Measurements from ENCODE around the gene PTBP1.

Gene PTBP1

GRCh38 chr19:788983-789700 lies 8.1 kb upstream of the PTBP1 start:
- no peaks in the 10 kb centered on the region for H3K27me3 ChIP-seq (ENCODE audit: control insufficient read depth, insufficient read depth, low read length)
- H3K4me1 ChIP-seq (ENCODE audit: control insufficient read depth, insufficient read depth, low read length) = peaks cover 11% of the 10 kb centered on the region
- H3K36me3 ChIP-seq (ENCODE audit: control insufficient read depth, insufficient read depth, low read length) = no peaks in the 10 kb centered on the region
- H3K27ac ChIP-seq (ENCODE audit: low read length) = no peak overlapping the region
- H3K9me3 ChIP-seq (ENCODE audit: control insufficient read depth, insufficient read depth, low read length) = no peaks in the 10 kb centered on the region
- DNase-seq (ENCODE audit: low read depth, low spot score) = no peak
- no peak overlapping the region for H3K4me3 ChIP-seq (ENCODE audit: low read length)
- WGBS (ENCODE audit: insufficient coverage, insufficient read length) = no CpG with 5 or more reads among the region's 33 CpGs

GRCh38 chr19:789701-790060 lies 7.6 kb upstream of the PTBP1 start:
- no CpG with 5 or more reads among the region's 9 CpGs for WGBS (ENCODE audit: insufficient coverage, insufficient read length)
- Histone ChIP-seq H3K36me3 (ENCODE audit: control insufficient read depth, insufficient read depth, low read length) (no peaks in the 10 kb centered on the region), H3K4me3 (ENCODE audit: low read length) (no peak overlapping the region), H3K9me3 (ENCODE audit: control insufficient read depth, insufficient read depth, low read length) (no peaks in the 10 kb centered on the region), H3K4me1 (ENCODE audit: control insufficient read depth, insufficient read depth, low read length) (peaks cover 11% of the 10 kb centered on the region), H3K27ac (ENCODE audit: low read length) (no peak overlapping the region), H3K27me3 (ENCODE audit: control insufficient read depth, insufficient read depth, low read length) (no peaks in the 10 kb centered on the region)
- DNase-seq (ENCODE audit: low read depth, low spot score) = no peak

DNA sequence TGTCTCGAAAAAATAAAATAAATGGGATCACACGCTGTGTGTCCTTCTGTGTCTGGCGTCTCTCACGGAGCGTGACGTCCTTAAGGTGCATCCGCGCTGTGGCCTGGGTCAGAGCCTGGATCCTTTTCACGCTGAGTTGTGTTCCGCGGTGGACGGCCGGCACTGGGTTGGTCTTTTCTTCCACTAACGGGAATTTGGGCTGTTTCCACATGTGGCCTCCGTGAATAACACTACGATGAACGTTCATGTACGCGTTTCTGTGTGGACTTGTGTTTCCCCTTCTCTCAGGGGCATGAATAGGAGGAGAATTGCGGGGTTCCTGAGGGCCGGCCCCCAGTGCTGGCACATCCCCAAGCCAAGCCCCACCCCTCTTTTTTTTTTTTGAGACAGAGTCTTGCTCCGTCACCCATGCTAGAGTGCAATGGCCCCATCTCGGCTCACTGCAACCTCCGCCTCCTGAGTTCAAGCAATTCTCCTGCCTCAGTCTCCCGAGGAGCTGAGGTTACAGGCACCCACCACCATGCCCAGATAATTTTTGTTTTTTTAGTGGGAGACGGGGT lies 6.2 kb upstream of the PTBP1 start:
- no CpG with 5 or more reads among the region's 26 CpGs for WGBS (ENCODE audit: insufficient coverage, insufficient read length)
- Histone ChIP-seq H3K4me3 (ENCODE audit: low read length) (no peak overlapping the region), H3K4me1 (ENCODE audit: control insufficient read depth, insufficient read depth, low read length) (peaks cover 11% of the 10 kb centered on the region), H3K27me3 (ENCODE audit: control insufficient read depth, insufficient read depth, low read length) (no peaks in the 10 kb centered on the region), H3K27ac (ENCODE audit: low read length) (no peak overlapping the region), H3K9me3 (ENCODE audit: control insufficient read depth, insufficient read depth, low read length) (no peaks in the 10 kb centered on the region), H3K36me3 (ENCODE audit: control insufficient read depth, insufficient read depth, low read length) (no peaks in the 10 kb centered on the region)
- DNase-seq (ENCODE audit: low read depth, low spot score) = no peak

- no CpG with 5 or more reads among the region's 8 CpGs for WGBS (ENCODE audit: insufficient coverage, insufficient read length)
- no peak for DNase-seq (ENCODE audit: low read depth, low spot score)
- H3K4me1 ChIP-seq (ENCODE audit: control insufficient read depth, insufficient read depth, low read length) = peaks cover 11% of the 10 kb centered on the region
- no peak overlapping the region for H3K27ac ChIP-seq (ENCODE audit: low read length)
- no peaks in the 10 kb centered on the region for H3K36me3 ChIP-seq (ENCODE audit: control insufficient read depth, insufficient read depth, low read length)
- no peaks in the 10 kb centered on the region for H3K9me3 ChIP-seq (ENCODE audit: control insufficient read depth, insufficient read depth, low read length)
- H3K4me3 ChIP-seq (ENCODE audit: low read length) = no peak overlapping the region
- H3K27me3 ChIP-seq (ENCODE audit: control insufficient read depth, insufficient read depth, low read length) = no peaks in the 10 kb centered on the region
These were observed 5.5 kb upstream of the PTBP1 start for GRCh38 chr19:791567-792305.

DNA sequence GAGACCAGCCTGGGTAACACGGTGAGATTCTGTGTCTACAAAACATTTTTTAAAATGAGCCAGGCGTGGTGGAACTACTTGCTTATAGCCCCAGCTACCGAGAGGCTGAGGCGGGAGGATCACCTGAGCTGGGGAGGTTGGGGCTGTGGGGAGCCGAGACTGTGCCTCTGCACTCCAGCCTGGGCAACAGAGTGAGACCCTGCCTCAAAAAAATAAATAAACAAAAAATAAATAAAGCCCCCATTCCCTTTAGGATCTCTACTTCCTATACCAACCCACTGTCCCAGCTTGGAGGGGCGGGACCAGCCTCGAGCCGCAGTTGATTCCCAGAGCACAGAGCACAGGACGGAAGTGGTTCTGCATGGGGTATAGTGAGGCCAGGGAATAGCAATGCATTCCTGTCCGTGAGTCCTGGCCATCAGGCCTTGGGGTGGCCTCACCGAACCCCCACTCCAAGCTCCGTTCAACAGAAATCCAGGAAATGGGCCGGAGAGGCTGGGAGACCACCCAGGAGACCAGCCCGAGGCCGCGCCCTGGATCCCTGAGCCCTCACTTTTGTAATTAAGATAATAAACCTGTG lies 4.9 kb upstream of the PTBP1 start:
- no peaks in the 10 kb centered on the region for H3K27me3 ChIP-seq (ENCODE audit: control insufficient read depth, insufficient read depth, low read length)
- no peak for DNase-seq (ENCODE audit: low read depth, low spot score)
- H3K27ac ChIP-seq (ENCODE audit: low read length) = no peak overlapping the region
- H3K36me3 ChIP-seq (ENCODE audit: control insufficient read depth, insufficient read depth, low read length) = no peaks in the 10 kb centered on the region
- H3K4me1 ChIP-seq (ENCODE audit: control insufficient read depth, insufficient read depth, low read length) = peaks cover 11% of the 10 kb centered on the region
- no CpG with 5 or more reads among the region's 16 CpGs for WGBS (ENCODE audit: insufficient coverage, insufficient read length)
- no peaks in the 10 kb centered on the region for H3K9me3 ChIP-seq (ENCODE audit: control insufficient read depth, insufficient read depth, low read length)
- no peak overlapping the region for H3K4me3 ChIP-seq (ENCODE audit: low read length)

- Histone ChIP-seq H3K27me3 (ENCODE audit: control insufficient read depth, insufficient read depth, low read length) (no peaks in the 10 kb centered on the region), H3K36me3 (ENCODE audit: control insufficient read depth, insufficient read depth, low read length) (peaks cover 3% of the 10 kb centered on the region; the same call in 1 of the 2 replicates), H3K9me3 (ENCODE audit: control insufficient read depth, insufficient read depth, low read length) (no peaks in the 10 kb centered on the region), H3K4me3 (ENCODE audit: low read length) (no peak overlapping the region), H3K4me1 (ENCODE audit: control insufficient read depth, insufficient read depth, low read length) (peaks cover 9% of the 10 kb centered on the region; the same call in 1 of the 2 replicates), H3K27ac (ENCODE audit: low read length) (no peak overlapping the region)
- DNase-seq (ENCODE audit: low read depth, low spot score) = no peak
- WGBS (ENCODE audit: insufficient coverage, insufficient read length) = no CpG with 5 or more reads among the region's 12 CpGs
These were observed 3.4 kb upstream of the PTBP1 start for GRCh38 chr19:793806-794205.

GRCh38 chr19:795073-795611 lies 2.1 kb upstream of the PTBP1 start:
- Histone ChIP-seq H3K9me3 (ENCODE audit: control insufficient read depth, insufficient read depth, low read length) (no peaks in the 10 kb centered on the region), H3K4me3 (ENCODE audit: low read length) (no peak overlapping the region), H3K27me3 (ENCODE audit: control insufficient read depth, insufficient read depth, low read length) (no peaks in the 10 kb centered on the region), H3K36me3 (ENCODE audit: control insufficient read depth, insufficient read depth, low read length) (peaks cover 11% of the 10 kb centered on the region), H3K4me1 (ENCODE audit: control insufficient read depth, insufficient read depth, low read length) (0 out of 2 replicates have a peak, but pooled peaks cover 4% of the 10 kb centered on the region), H3K27ac (ENCODE audit: low read length) (no peak overlapping the region)
- no CpG with 5 or more reads among the region's 28 CpGs for WGBS (ENCODE audit: insufficient coverage, insufficient read length)
- no peak for DNase-seq (ENCODE audit: low read depth, low spot score)

DNA sequence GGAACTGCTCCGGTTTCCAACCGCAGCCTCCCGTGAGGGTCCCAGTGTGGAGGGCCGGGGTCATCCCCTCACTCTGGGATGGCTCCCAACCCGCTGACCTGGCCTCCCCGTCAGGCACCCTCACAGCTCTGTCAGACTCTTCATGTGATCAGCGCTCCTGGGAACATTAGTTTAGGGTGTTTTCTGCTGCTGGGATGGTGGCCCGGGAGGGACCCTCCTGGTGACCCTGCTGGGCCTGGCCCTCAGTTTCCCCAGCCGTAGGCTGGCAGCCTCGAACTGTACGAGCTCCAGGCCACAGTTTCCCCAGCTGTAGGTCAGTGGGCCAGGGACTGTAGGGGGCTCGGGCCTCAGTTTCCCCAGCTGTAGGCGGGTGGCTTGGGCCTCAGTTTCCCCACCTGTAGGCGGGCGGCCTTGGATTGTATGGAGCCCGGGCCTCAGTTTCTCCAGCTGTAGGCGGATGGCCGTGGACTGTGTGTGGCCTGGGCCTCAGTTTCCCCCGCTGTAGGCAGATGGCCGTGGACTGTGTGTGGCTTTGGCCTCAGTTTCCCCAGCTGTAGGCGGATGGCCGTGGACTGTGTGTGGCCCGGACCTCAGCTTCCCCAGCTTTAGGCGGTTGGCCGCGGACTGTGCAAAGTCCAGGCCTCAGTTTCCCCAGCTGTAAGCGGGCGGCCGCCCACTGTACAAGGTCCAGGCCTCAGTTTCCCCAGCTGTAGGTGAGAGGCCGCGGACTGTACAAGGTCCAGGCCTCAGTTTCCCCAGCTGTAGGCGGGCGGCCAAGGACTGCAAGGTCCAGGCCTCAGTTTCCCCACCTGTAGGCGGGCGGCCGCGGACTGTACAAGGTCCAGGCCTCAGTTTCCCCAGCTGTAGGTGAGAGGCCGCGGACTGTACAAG lies 1.3 kb upstream of the PTBP1 start:
- Histone ChIP-seq H3K27ac (ENCODE audit: low read length) (no peak overlapping the region), H3K27me3 (ENCODE audit: control insufficient read depth, insufficient read depth, low read length) (no peaks in the 10 kb centered on the region), H3K9me3 (ENCODE audit: control insufficient read depth, insufficient read depth, low read length) (no peaks in the 10 kb centered on the region), H3K4me1 (ENCODE audit: control insufficient read depth, insufficient read depth, low read length) (peaks cover 7% of the 10 kb centered on the region; the same call in 1 of the 2 replicates), H3K36me3 (ENCODE audit: control insufficient read depth, insufficient read depth, low read length) (peaks cover 18% of the 10 kb centered on the region), H3K4me3 (ENCODE audit: low read length) (no peak overlapping the region)
- no peak for DNase-seq (ENCODE audit: low read depth, low spot score)
- WGBS (ENCODE audit: insufficient coverage, insufficient read length) = no CpG with 5 or more reads among the region's 39 CpGs

DNA sequence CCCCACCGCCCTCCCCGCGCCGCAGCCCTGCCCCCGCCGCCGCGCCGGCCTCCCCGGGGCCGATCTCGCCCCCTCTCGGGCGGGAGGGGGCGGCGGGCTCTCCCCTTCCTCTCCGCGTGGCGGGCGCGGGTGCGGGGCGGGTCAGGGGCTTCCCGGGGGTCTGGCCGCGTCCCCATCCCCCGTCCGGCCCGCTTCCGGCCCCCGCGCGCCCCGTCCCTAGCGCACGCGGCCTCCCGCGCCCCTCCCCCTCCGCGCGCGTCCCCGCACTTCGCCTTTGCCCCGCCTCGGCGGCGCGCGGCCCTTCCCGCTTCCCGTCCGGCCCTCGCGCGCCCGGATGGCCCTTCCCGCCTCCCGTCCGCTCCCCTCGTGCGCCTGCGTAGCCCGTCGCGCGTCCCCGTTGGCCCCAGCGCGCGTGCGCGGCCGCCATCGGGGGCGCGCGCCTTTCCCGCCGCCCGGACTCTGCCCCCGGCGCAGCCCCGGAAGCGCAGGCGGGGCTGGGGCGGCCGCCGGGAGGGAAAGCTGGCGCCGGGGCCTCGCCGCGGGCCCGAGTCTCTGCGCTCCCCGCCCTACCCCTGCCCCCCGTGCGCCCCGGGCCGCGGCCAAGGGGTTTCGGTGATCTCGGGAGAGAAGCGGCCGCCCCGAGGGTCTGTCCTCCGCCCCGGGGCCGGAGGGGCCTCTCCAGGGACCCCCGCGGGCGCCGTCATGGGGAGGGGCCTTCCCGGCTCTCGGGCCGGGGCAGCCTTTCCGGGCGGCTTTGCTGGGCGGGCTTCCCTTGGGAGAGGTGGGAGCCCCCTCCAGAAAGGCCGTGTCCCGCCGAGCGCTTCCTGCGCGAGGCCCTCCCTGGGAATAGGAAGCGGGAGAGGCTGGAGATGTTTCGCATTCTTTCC lies 519 bp downstream of the PTBP1 start:
- Histone ChIP-seq H3K9me3 (ENCODE audit: control insufficient read depth, insufficient read depth, low read length) (no peaks in the 10 kb centered on the region), H3K4me3 (ENCODE audit: low read length) (peak overlapping the region; percentile 97), H3K36me3 (ENCODE audit: control insufficient read depth, insufficient read depth, low read length) (peaks cover 22% of the 10 kb centered on the region), H3K27ac (ENCODE audit: low read length) (no peak overlapping the region), H3K27me3 (ENCODE audit: control insufficient read depth, insufficient read depth, low read length) (no peaks in the 10 kb centered on the region), H3K4me1 (ENCODE audit: control insufficient read depth, insufficient read depth, low read length) (peaks cover 8% of the 10 kb centered on the region)
- no CpG with 5 or more reads among the region's 129 CpGs for WGBS (ENCODE audit: insufficient coverage, insufficient read length)
- no peak for DNase-seq (ENCODE audit: low read depth, low spot score)
